ENCODE data around the gene EGFL8.
"Not testable (repeated sequence)": the region's sequence is repeated elsewhere in the genome, so short reads cannot be mapped to it uniquely, and the experiment has no call there.

DNA sequence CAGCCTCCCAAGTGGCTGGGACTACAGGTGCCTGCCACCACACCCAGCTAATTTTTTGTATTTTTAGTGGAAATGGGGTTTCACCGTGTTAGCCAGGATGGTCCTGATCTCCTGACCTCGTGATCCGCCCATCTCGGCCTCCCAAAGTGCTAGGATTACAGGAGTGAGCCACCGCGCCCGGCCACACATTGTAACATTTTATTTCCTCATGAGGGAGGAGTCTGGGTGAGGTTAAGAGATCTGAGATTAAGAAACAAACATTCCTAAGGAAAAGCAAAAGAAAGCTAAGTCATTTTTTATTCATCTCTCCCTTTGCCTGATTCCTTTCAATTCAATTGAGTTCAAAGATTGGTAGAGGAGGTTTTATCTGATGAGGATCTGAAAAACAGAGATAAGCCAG lies 20.2 kb upstream of the EGFL8 start:
- TF ChIP-seq EZH2 (IDR thresholded peaks at IDR 0.05; ENCODE audit: insufficient read depth, poor library complexity, severe bottlenecking); EZH2phosphoT487 (IDR thresholded peaks at IDR 0.05; ENCODE audit: insufficient read depth, low read depth): not testable (repeated sequence)
